Small intestine (tissue), 16 donors: Measurements from ENCODE around the gene BOLA2. TPM values are rescaled to one million over a fixed set of nuclear protein-coding genes. Genes with fewer than 3 reads are reported as not detected.
"Not testable (repeated sequence)": the region's sequence is repeated elsewhere in the genome, so short reads cannot be mapped to it uniquely, and the experiment has no call there.

ENCODE experiments used
- DNase-seq, 2 donors: peaks; one replicate each; pipeline versions ENCODE4 v3.0.0 to v3.0.0-alpha.2; 2013
- FAIRE-seq: peaks from 2 replicates; lab custom pipeline; 2012; peaks lifted over from hg19 to GRCh38; lab: Jason Lieb, UNC
- H3K27ac ChIP-seq, 3 donors: one replicate each; pipeline ENCODE4 v1.5.1; 2013; ENCODE audit warnings: low read length in 2 of 3, mild to moderate bottlenecking in 2 of 3, control low read depth in 1 of 3, inconsistent platforms in 1 of 3, low read depth in 1 of 3, moderate library complexity in 1 of 3
- H3K27me3 ChIP-seq, 3 donors: one replicate each; pipeline ENCODE4 v1.6.1; 2013; ENCODE audit warnings: low read length in 3 of 3, inconsistent platforms in 1 of 3; ENCODE audit not compliant: control insufficient read depth in 3 of 3, insufficient read depth in 3 of 3
- H3K36me3 ChIP-seq, 3 donors: one replicate each; pipeline ENCODE4 v1.6.1; 2013; ENCODE audit warnings: low read length in 3 of 3, inconsistent platforms in 1 of 3, low read depth in 1 of 3, mild to moderate bottlenecking in 1 of 3, moderate library complexity in 1 of 3; ENCODE audit not compliant: control insufficient read depth in 3 of 3, insufficient read depth in 2 of 3
- H3K4me1 ChIP-seq, 3 donors: one replicate each; pipeline ENCODE4 v1.6.1; 2013; ENCODE audit warnings: low read length in 2 of 3, inconsistent platforms in 1 of 3, low read depth in 1 of 3, mild to moderate bottlenecking in 1 of 3, moderate library complexity in 1 of 3; ENCODE audit not compliant: control insufficient read depth in 3 of 3, insufficient read depth in 2 of 3
- H3K4me3 ChIP-seq, 3 donors: one replicate each; pipeline ENCODE4 v1.5.1; 2013; ENCODE audit warnings: low read length in 3 of 3, control low read depth in 1 of 3, inconsistent platforms in 1 of 3, low read depth in 1 of 3, mild to moderate bottlenecking in 1 of 3, moderate library complexity in 1 of 3
- H3K9me3 ChIP-seq, 2 donors: one replicate each; pipeline ENCODE4 v1.6.1; 2013; ENCODE audit warnings: low read depth in 1 of 2, low read length in 1 of 2; ENCODE audit not compliant: control insufficient read depth in 2 of 2, insufficient read depth in 1 of 2
- WGBS, 3 donors: extraction: QIAGEN DNeasy Blood & Tissue Kit; methylation state at CpG; one replicate each; pipeline ENCODE4 v1.1.7; 2013; 5-methylcytosine and 5-hydroxymethylcytosine counted together
- long read RNA-seq, 10 donors: transcript quantifications; one replicate each; lab custom pipeline, GENCODE V29; 2026
- polyA plus RNA-seq, 4 donors: library from polyadenylated mRNA; stranded (reverse) in 3 of 4; unstranded in 1 of 4; fragments of 200-250 nt in 3 of 4; fragments of 120-200 nt in 1 of 4; gene quantifications; one replicate each; pipeline versions ENCODE4 v1.2.1 to v1.2.3, GENCODE V29; 2013
- donor health status: healthy with polysubstance abuse.
- donor health status: control.
- donor health status: control.
- donor health status: Bipolar disorder and iron deficiency.
- donor health status: healthy.

The BOLA2 gene
- polyA plus RNA-seq = 10 to 100 TPM; 15.3 to 49.4 (median 34.0) TPM
- long read RNA-seq, donor 1 = 0 reads
- long read RNA-seq, donor 2, transcript BOLA2-201 (3 exons, 1,012 nt) = major isoform, 12 of 12 reads
- long read RNA-seq, donor 2, partial matches to known transcripts = 0 of 12 reads
- long read RNA-seq, donor 2, other reads (novel, unspliced or antisense) = 0 of 12 reads
- long read RNA-seq, donor 3, transcript BOLA2-201 (3 exons, 1,012 nt) = major isoform, 25 of 25 reads
- long read RNA-seq, donor 3, partial matches to known transcripts = 0 of 25 reads
- long read RNA-seq, donor 3, other reads (novel, unspliced or antisense) = 0 of 25 reads
- long read RNA-seq, donor 4 = 0 reads
- long read RNA-seq, donor 5, transcript BOLA2-201 (3 exons, 1,012 nt) = major isoform, 7 of 7 reads
- long read RNA-seq, donor 5, partial matches to known transcripts = 0 of 7 reads
- long read RNA-seq, donor 5, other reads (novel, unspliced or antisense) = 0 of 7 reads
- long read RNA-seq, donor 6, transcript BOLA2-201 (3 exons, 1,012 nt) = major isoform, 18 of 18 reads
- long read RNA-seq, donor 6, partial matches to known transcripts = 0 of 18 reads
- long read RNA-seq, donor 6, other reads (novel, unspliced or antisense) = 0 of 18 reads
- long read RNA-seq, donor 7, transcript BOLA2-201 (3 exons, 1,012 nt) = major isoform, 21 of 26 reads
- long read RNA-seq, donor 7, partial matches to known transcripts = 5 of 26 reads
- long read RNA-seq, donor 7, other reads (novel, unspliced or antisense) = 0 of 26 reads
- long read RNA-seq, donor 8, partial matches to known transcripts = 0 of 3 reads
- long read RNA-seq, donor 8, other reads (novel, unspliced or antisense) = 0 of 3 reads
- long read RNA-seq, donor 9, transcript BOLA2-201 (3 exons, 1,012 nt) = major isoform, 5 of 5 reads
- long read RNA-seq, donor 9, partial matches to known transcripts = 0 of 5 reads
- long read RNA-seq, donor 9, other reads (novel, unspliced or antisense) = 0 of 5 reads
- long read RNA-seq, donor 10, transcript BOLA2-201 (3 exons, 1,012 nt) = major isoform, 29 of 34 reads
- long read RNA-seq, donor 10, partial matches to known transcripts = 5 of 34 reads
- long read RNA-seq, donor 10, other reads (novel, unspliced or antisense) = 0 of 34 reads

- peak; percentile 44 for FAIRE-seq
These were observed at the start of gene BOLA2, which contains the start of gene SLX1B for GRCh38 chr16:29454269-29454668. BOLA2 (minus strand) TSS chr16:29454351; CDS start chr16:29454253, 98 bp downstream. SLX1B (plus strand) TSS chr16:29454533.

GRCh38 chr16:29482276-29482675, 28.1 kb upstream of the BOLA2 start:
- not testable (repeated sequence) for DNase-seq, H3K36me3 ChIP-seq, H3K4me1 ChIP-seq, FAIRE-seq, H3K4me3 ChIP-seq, H3K27me3 ChIP-seq, H3K27ac ChIP-seq, H3K9me3 ChIP-seq
- WGBS, 3 donors = 77 to 91% (median 87%) methylated on average over 5 to 7 of the region's 12 CpGs

More at GRCh38 chr16:29454269-29454668, at the start of gene BOLA2, which contains the start of gene SLX1B:
- not testable (repeated sequence) for H3K9me3 ChIP-seq, H3K4me3 ChIP-seq, H3K4me1 ChIP-seq, H3K36me3 ChIP-seq, H3K27ac ChIP-seq, DNase-seq, H3K27me3 ChIP-seq
- no CpG with 5 or more reads among the region's 33 CpGs for WGBS, 3 donors

GRCh38 chr16:29472065-29472464, 17.9 kb upstream of the BOLA2 start:
- not testable (repeated sequence) for H3K27me3 ChIP-seq, FAIRE-seq, DNase-seq, H3K4me1 ChIP-seq, H3K9me3 ChIP-seq, H3K4me3 ChIP-seq, H3K27ac ChIP-seq, H3K36me3 ChIP-seq
- WGBS, 3 donors = no CpG with 5 or more reads among the region's 4 CpGs

- FAIRE-seq, H3K4me3 ChIP-seq, H3K27me3 ChIP-seq, H3K36me3 ChIP-seq, DNase-seq, H3K4me1 ChIP-seq, H3K9me3 ChIP-seq: not testable (repeated sequence)
- peak overlapping the region in 1 of 3 donors; percentile 41 for H3K27ac ChIP-seq
- 9 to 16% (median 10%) methylated on average over 5 of the region's 6 CpGs for WGBS, 3 donors
These were observed 15.5 kb upstream of the BOLA2 start for GRCh38 chr16:29469660-29470059.

- not testable (repeated sequence) for H3K36me3 ChIP-seq, H3K4me1 ChIP-seq, H3K4me3 ChIP-seq, FAIRE-seq, H3K27me3 ChIP-seq, DNase-seq, H3K27ac ChIP-seq, H3K9me3 ChIP-seq
- WGBS, 3 donors = 18% methylated on average over 2 of the region's 10 CpGs; no CpG with 5 or more reads in 2 of the 3 donors
These were observed 13.7 kb upstream of the BOLA2 start for GRCh38 chr16:29467654-29468366.

- FAIRE-seq, H3K36me3 ChIP-seq, H3K27ac ChIP-seq, H3K4me3 ChIP-seq, DNase-seq, H3K4me1 ChIP-seq, H3K9me3 ChIP-seq, H3K27me3 ChIP-seq: not testable (repeated sequence)
- WGBS, 3 donors = no CpG with 5 or more reads among the region's 33 CpGs
These were observed 12.8 kb upstream of the BOLA2 start for GRCh38 chr16:29466904-29467303.

GRCh38 chr16:29465985-29466824, 12.1 kb upstream of the BOLA2 start:
- H3K27me3 ChIP-seq, FAIRE-seq, H3K9me3 ChIP-seq, H3K4me3 ChIP-seq, H3K36me3 ChIP-seq, H3K4me1 ChIP-seq, H3K27ac ChIP-seq, DNase-seq: not testable (repeated sequence)
- WGBS, 3 donors = 1% methylated on average over 15 of the region's 57 CpGs; no CpG with 5 or more reads in 2 of the 3 donors
